GM18868 (cell line): ENCODE results near the gene CAP1.

ENCODE experiments used
- ATAC-seq: cut with Tn5 transposase; IDR thresholded peaks from one replicate; pipeline ENCODE4 v1.9.1; 2021; ENCODE audit warnings: mild to moderate bottlenecking, moderate library complexity; ENCODE audit not compliant: unreplicated experiment

Gene CAP1

GRCh38 chr1:40094466-40095110 is 54.1 kb downstream of the CAP1 start:
- ATAC-seq = no peak

GRCh38 chr1:40095806-40096205 is 55.3 kb downstream of the CAP1 start:
- ATAC-seq = no peak

- ATAC-seq = no peak
These were observed 56.1 kb downstream of the CAP1 start for GRCh38 chr1:40096646-40096976.

GRCh38 chr1:40096977-40097782 is 56.7 kb downstream of the CAP1 start, which contains the start of gene PPT1:
Gene PPT1 (minus strand): TSS chr1:40097252. CDS start chr1:40097238, 14 bp downstream.
- no peak for ATAC-seq

GRCh38 chr1:40102038-40102437 is 61.5 kb downstream of the CAP1 start:
- no peak for ATAC-seq

- no peak for ATAC-seq
These were observed 62.4 kb downstream of the CAP1 start for GRCh38 chr1:40102896-40103295.

- ATAC-seq = no peak
These were observed 64.5 kb downstream of the CAP1 start for GRCh38 chr1:40105028-40105427.

- ATAC-seq = no peak
These were observed 66.9 kb downstream of the CAP1 start for GRCh38 chr1:40107290-40107959.

GRCh38 chr1:40110389-40110788 is 69.9 kb downstream of the CAP1 start:
- no peak for ATAC-seq

- ATAC-seq = no peak
These were observed 73.9 kb downstream of the CAP1 start for GRCh38 chr1:40114400-40114799.

- no peak for ATAC-seq
These were observed 79.6 kb downstream of the CAP1 start for GRCh38 chr1:40120128-40120527.
